Hepatocyte (in vitro differentiated cells): ENCODE results near the gene SLC6A1. TPM values are rescaled to one million over a fixed set of nuclear protein-coding genes. Genes with fewer than 3 reads are reported as not detected.

Source experiments
- DNase-seq: peaks from one replicate; pipeline ENCODE4 v3.0.0-alpha.2; 2016; ENCODE audit warnings: low spot score
- H2AFZ ChIP-seq: fragments of 200-600 bp; sonication (generic); 2 replicates; pipeline ENCODE4 v1.6.0; 2016; ENCODE audit warnings: antibody characterized with exemption, mild to moderate bottlenecking
- H3K27ac ChIP-seq: fragments of 200-600 bp; sonication (generic); 2 replicates; pipeline ENCODE4 v1.5.1; 2016; ENCODE audit warnings: mild to moderate bottlenecking
- H3K27me3 ChIP-seq: fragments of 200-600 bp; sonication (generic); 2 replicates; pipeline ENCODE4 v1.6.1; 2016
- H3K36me3 ChIP-seq: fragments of 200-600 bp; sonication (generic); replicated peaks from 2 replicates; pipeline ENCODE4 v1.5.1; 2016; ENCODE audit warnings: low read depth; ENCODE audit not compliant: insufficient read depth
- H3K4me1 ChIP-seq: fragments of 200-600 bp; sonication (generic); 2 replicates; pipeline ENCODE4 v1.5.1; 2016; ENCODE audit warnings: mild to moderate bottlenecking, moderate library complexity; ENCODE audit not compliant: insufficient read depth
- H3K4me2 ChIP-seq: fragments of 200-600 bp; sonication (generic); 2 replicates; pipeline ENCODE4 v1.6.0; 2016
- H3K4me3 ChIP-seq: fragments of 200-600 bp; sonication (generic); 2 replicates; pipeline ENCODE4 v1.5.1; 2016; ENCODE audit warnings: mild to moderate bottlenecking
- H3K79me2 ChIP-seq: fragments of 200-600 bp; sonication (generic); 2 replicates; pipeline ENCODE4 v1.6.0; 2017; ENCODE audit warnings: mild to moderate bottlenecking
- H3K9me2 ChIP-seq: fragments of 200-600 bp; sonication (generic); replicated peaks from 2 replicates; pipeline ENCODE4 v1.6.0; 2017; ENCODE audit warnings: mild to moderate bottlenecking; ENCODE audit not compliant: insufficient read depth
- H3K9me3 ChIP-seq: fragments of 200-600 bp; sonication (generic); 2 replicates; pipeline ENCODE4 v1.5.1; 2016; ENCODE audit warnings: low read depth, mild to moderate bottlenecking
- H4K20me1 ChIP-seq: fragments of 200-600 bp; sonication (generic); 2 replicates; pipeline ENCODE4 v1.6.0; 2016; ENCODE audit warnings: mild to moderate bottlenecking; ENCODE audit not compliant: insufficient read depth, poor library complexity, severe bottlenecking
- EZH2 ChIP-seq: fragments of 200-600 bp; sonication (generic); IDR thresholded peaks from 2 replicates; pipeline ENCODE4 v1.6.1; 2016; ENCODE audit warnings: antibody characterized with exemption, mild to moderate bottlenecking, borderline replicate concordance
- EZH2phosphoT487 ChIP-seq: fragments of 200-600 bp; sonication (generic); IDR thresholded peaks from one replicate; pipeline ENCODE4 v1.6.1; 2018; ENCODE audit warnings: antibody characterized with exemption, mild to moderate bottlenecking, low read depth, moderate library complexity; ENCODE audit not compliant: unreplicated experiment, severe bottlenecking
- WGBS: methylation state at CpG from one replicate; pipeline ENCODE4 v1.1.6; 2016; ENCODE audit warnings: low lambda C conversion rate; ENCODE audit errors: missing lambda C conversion rate; 5-methylcytosine and 5-hydroxymethylcytosine counted together
- polyA plus RNA-seq: library from polyadenylated mRNA; unstranded; fragments of >200 nt; fragmentation: Nextera tagmentation; extraction: Ambion mirVana; gene quantifications from 2 replicates; pipeline ENCODE4 v1.2.1, GENCODE V29; 2016
- total RNA-seq: library from RNA; depleted of rRNA; stranded (reverse); fragments of >200 nt; gene quantifications from 2 replicates; pipeline ENCODE4 v1.2.3, GENCODE V29; 2014
- TF ChIP-seq, protein P1 (sequence below): fragments of 200-600 bp; sonication (generic); IDR thresholded peaks from 2 replicates; pipeline ENCODE4 v1.5.1; 2016; ENCODE audit warnings: antibody characterized with exemption, mild to moderate bottlenecking; ENCODE audit not compliant: poor library complexity

The SLC6A1 gene
- total and polyA plus RNA-seq, 2 experiments from 2014 or later: 3.6 to 5.7 TPM

DNA sequence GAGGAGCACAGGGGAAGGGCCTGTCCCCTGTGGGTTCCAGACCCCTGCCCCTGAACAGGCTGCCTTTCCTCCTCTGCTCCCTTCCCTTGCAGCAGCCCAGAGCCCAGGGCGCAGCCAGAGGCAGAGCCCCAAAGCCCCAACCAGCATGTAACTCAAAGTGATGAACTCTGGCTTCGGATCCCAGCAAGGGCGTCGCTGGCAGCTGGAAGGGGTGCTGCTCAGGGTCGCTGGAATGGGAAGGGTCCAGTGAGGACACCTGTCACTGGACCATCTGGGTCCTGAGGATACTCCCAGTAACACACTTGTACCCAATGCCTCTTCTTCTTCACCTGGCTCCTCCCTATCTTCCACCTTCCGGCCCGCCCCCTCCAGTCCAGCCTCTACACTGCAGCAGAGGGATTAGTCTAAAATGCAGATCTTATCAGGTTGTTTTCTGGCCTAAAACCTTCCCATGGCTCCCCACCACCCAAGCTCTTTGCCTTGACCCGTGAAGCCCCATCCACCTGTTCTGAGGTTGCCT, 64.0 kb downstream of the SLC6A1 start:
- H3K27ac ChIP-seq: no peak overlapping the region
- H3K9me2 ChIP-seq: no peaks in the 10 kb centered on the region
- H2AFZ ChIP-seq: no peak overlapping the region
- no peak overlapping the region for H3K4me2 ChIP-seq
- no peak overlapping the region for H3K4me3 ChIP-seq
- H4K20me1 ChIP-seq: no peaks in the 10 kb centered on the region
- no peaks in the 10 kb centered on the region for H3K9me3 ChIP-seq
- WGBS: 79% methylated on average over 8 of the region's 8 CpGs
- no peaks in the 10 kb centered on the region for H3K36me3 ChIP-seq
- peaks cover 34% of the 10 kb centered on the region for H3K27me3 ChIP-seq
- no peak for TF ChIP-seq EZH2
- no peak for TF ChIP-seq EZH2phosphoT487
- TF ChIP-seq, protein P1, sequence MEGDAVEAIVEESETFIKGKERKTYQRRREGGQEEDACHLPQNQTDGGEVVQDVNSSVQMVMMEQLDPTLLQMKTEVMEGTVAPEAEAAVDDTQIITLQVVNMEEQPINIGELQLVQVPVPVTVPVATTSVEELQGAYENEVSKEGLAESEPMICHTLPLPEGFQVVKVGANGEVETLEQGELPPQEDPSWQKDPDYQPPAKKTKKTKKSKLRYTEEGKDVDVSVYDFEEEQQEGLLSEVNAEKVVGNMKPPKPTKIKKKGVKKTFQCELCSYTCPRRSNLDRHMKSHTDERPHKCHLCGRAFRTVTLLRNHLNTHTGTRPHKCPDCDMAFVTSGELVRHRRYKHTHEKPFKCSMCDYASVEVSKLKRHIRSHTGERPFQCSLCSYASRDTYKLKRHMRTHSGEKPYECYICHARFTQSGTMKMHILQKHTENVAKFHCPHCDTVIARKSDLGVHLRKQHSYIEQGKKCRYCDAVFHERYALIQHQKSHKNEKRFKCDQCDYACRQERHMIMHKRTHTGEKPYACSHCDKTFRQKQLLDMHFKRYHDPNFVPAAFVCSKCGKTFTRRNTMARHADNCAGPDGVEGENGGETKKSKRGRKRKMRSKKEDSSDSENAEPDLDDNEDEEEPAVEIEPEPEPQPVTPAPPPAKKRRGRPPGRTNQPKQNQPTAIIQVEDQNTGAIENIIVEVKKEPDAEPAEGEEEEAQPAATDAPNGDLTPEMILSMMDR: no peak
- DNase-seq: no peak
- H3K4me1 ChIP-seq: no peaks in the 10 kb centered on the region
- H3K79me2 ChIP-seq: no peaks in the 10 kb centered on the region

DNA sequence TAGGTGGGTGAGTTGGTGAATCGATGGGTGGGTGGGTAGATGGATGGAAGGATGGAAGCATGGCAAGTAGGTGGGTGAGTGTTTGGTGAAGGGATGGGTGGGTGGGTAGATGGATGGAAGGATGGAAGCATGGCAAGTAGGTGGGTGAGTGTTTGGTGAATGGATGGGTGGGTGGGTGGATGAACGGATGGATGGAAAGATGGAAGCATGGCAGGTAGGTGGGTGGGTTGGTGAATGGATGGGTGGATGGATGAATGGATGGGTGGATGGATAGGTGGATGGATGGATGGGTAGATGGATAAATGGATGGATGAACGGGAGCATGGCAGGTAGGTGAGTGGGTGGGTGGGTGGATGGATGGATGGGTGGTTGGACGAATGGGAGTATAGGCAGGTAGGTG, 65.1 kb downstream of the SLC6A1 start:
- no peak overlapping the region for H3K4me2 ChIP-seq
- H4K20me1 ChIP-seq: no peaks in the 10 kb centered on the region
- TF ChIP-seq, protein P1: no peak
- TF ChIP-seq EZH2phosphoT487 (no peak), EZH2 (no peak)
- no peaks in the 10 kb centered on the region for H3K36me3 ChIP-seq
- no peak for DNase-seq
- peaks cover 31% of the 10 kb centered on the region for H3K27me3 ChIP-seq
- H3K9me3 ChIP-seq: no peaks in the 10 kb centered on the region
- H3K9me2 ChIP-seq: no peaks in the 10 kb centered on the region
- H2AFZ ChIP-seq: no peak overlapping the region
- no peaks in the 10 kb centered on the region for H3K79me2 ChIP-seq
- H3K4me3 ChIP-seq: no peak overlapping the region
- H3K4me1 ChIP-seq: no peaks in the 10 kb centered on the region
- WGBS: 86% methylated on average over 3 of the region's 4 CpGs
- H3K27ac ChIP-seq: no peak overlapping the region

DNA sequence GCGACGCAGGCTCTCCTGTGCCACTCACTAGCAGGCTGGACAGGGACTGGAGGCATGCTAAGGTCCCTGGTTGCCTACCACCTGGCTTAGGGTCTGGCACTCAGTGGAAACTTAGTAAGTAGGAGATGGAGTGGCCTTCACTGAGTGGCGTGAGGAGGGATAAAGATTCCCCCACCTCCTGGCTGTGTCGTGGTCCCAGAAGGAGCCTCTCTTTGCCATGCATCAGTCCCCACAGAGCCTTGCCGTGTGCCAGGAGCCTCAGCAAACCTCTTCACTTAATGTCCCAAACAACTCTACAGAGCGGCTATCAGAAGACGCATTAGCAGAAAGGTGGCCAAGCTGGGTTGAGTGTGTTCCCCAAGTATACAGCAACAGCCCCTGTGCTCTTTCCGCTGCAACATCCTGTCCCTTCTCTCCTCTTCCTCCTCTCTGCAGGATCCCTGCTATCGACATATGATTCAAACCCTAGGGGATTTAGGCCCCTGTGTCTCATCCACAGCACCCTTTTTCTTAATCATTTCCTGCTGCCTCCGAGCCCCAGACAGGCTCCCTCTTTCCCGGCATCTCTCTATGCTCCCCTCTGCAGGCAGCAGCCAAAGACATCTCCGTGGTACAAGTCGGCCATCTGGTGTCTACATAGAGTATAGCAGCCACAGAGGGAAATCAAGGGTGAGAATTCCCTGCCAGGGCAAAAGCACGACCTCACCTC, 66.7 kb downstream of the SLC6A1 start:
- no peaks in the 10 kb centered on the region for H3K36me3 ChIP-seq
- WGBS: 36% methylated on average over 14 of the region's 14 CpGs
- H3K4me3 ChIP-seq: no peak overlapping the region
- no peak overlapping the region for H2AFZ ChIP-seq
- H3K27ac ChIP-seq: no peak overlapping the region
- no peaks in the 10 kb centered on the region for H3K9me3 ChIP-seq
- peak; percentile 78 for DNase-seq
- no peak overlapping the region for H3K4me2 ChIP-seq
- no peaks in the 10 kb centered on the region for H3K79me2 ChIP-seq
- no peaks in the 10 kb centered on the region for H3K4me1 ChIP-seq
- no peaks in the 10 kb centered on the region for H4K20me1 ChIP-seq
- no peaks in the 10 kb centered on the region for H3K9me2 ChIP-seq
- TF ChIP-seq EZH2phosphoT487: no peak
- TF ChIP-seq EZH2: no peak
- TF ChIP-seq, protein P1: peak; percentile 82
- peaks cover 20% of the 10 kb centered on the region for H3K27me3 ChIP-seq
